ENCODE data around the gene EPM2AIP1. TPM values are rescaled to one million over a fixed set of nuclear protein-coding genes. Genes with fewer than 3 reads are reported as not detected.
A peak's percentile ranks its signal among the peaks of the same experiment; 100 is the strongest.

The EPM2AIP1 gene
- total and polyA plus RNA-seq, 2 donors (not counting 3 experiments of a cell fraction or from before 2014, with no cell fraction given) = 5.4 to 15.1 TPM

DNA sequence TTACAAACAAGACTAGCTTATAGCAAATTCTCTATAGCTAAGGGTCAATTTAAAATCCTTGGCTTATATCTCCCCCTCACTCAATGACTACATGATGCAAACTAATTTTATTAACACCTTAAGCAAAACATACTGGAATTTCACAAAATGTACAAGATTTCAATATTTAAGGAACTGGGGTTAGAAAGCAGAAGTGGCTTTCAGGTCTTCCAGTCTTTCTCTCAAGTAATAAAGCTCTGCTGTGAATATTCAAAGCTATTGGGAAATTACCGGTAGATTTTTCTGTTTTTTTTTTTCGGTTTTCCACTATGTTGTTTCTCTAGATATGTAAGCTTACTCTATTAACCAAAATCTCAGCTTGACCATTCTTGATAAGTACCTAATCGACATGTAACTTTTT is 3.9 kb downstream of the EPM2AIP1 start:
- ChIA-PET CTCF (interaction anchor here (1.1 to 1.9 kb wide), 4 partner anchors 9 to 30 kb away, joined by 5 to 7 read pairs (median 6); no protein-coding TSS in a partner anchor), POLR2A (interaction anchor here (0.7 to 0.8 kb wide), 2 partner anchors 24 to 36 kb away, joined by 7 to 9 read pairs; no protein-coding TSS in a partner anchor)
- BruUV-seq (replicated peaks) = no TSS peak
- H3K27me3 ChIP-seq (ENCODE audit: control insufficient read depth in 2 of 2, insufficient read depth in 2 of 2, low read length in 2 of 2) = no peaks in the 10 kb centered on the region
- H3K4me2 ChIP-seq (ENCODE audit: insufficient read depth, low read length) = peak overlapping the region; percentile 53
- intact Hi-C loops (cut with micrococcal nuclease) = no loop called here
- H3K4me1 ChIP-seq (ENCODE audit: control insufficient read depth, extremely low read depth, insufficient read depth, low read length) = peaks cover 43% of the 10 kb centered on the region
- no peak overlapping the region for H3K27ac ChIP-seq (ENCODE audit: insufficient read depth, low read depth, low read length)
- peaks cover 2% of the 10 kb centered on the region for H4K20me1 ChIP-seq (replicated peaks; ENCODE audit: control insufficient read depth, extremely low read depth, insufficient read depth, low read length)
- H2AFZ ChIP-seq (ENCODE audit: low read depth, low read length) = no peak overlapping the region
- TF ChIP-seq FOS (IDR thresholded peaks at IDR 0.05; ENCODE audit: borderline replicate concordance, insufficient read depth, low read length) = no peak
- TF ChIP-seq JUN (IDR thresholded peaks at IDR 0.05; ENCODE audit: borderline replicate concordance, insufficient read depth, insufficient read length, low read depth) = no peak
- TF ChIP-seq MYC (IDR thresholded peaks at IDR 0.05; ENCODE audit: low read depth, low read length) = no peak
- TF ChIP-seq EZH2 (IDR thresholded peaks at IDR 0.05; ENCODE audit: borderline replicate concordance, low read depth, low read length, severe bottlenecking) = no peak
- no peak for TF ChIP-seq MAX (IDR thresholded peaks at IDR 0.05; ENCODE audit: insufficient read depth, insufficient read length)
- DNase-seq (ENCODE audit: low read depth, low spot score) (no peak), FAIRE-seq (no peak)
- H3K4me3 ChIP-seq (replicated peaks in 1 of 3; ENCODE audit: insufficient read depth in 1 of 3, low read depth in 1 of 3, low read length in 3 of 3) = no peak overlapping the region
- no peaks in the 10 kb centered on the region for H3K9me1 ChIP-seq (replicated peaks; ENCODE audit: control insufficient read depth, extremely low read depth, insufficient read depth, low read length)
- peaks cover 6 to 8% of the 10 kb centered on the region in 2 experiments for H3K36me3 ChIP-seq (ENCODE audit: control insufficient read depth in 2 of 2, extremely low read depth in 1 of 2, insufficient read depth in 2 of 2, low read length in 2 of 2)
- no peak overlapping the region for H3K9ac ChIP-seq (replicated peaks; ENCODE audit: extremely low read depth, insufficient read depth, low read length)
- H3K9me3 ChIP-seq (replicated peaks; ENCODE audit: control insufficient read depth, insufficient read depth, low read length) = no peaks in the 10 kb centered on the region
- dilution Hi-C loops (cut with MboI; ENCODE audit: extremely low pct_ligation_motif_present, low sequenced_read_pairs) = no loop called here
- peaks cover 44% of the 10 kb centered on the region for H3K79me2 ChIP-seq (ENCODE audit: control insufficient read depth, insufficient read depth, low read length)

DNA sequence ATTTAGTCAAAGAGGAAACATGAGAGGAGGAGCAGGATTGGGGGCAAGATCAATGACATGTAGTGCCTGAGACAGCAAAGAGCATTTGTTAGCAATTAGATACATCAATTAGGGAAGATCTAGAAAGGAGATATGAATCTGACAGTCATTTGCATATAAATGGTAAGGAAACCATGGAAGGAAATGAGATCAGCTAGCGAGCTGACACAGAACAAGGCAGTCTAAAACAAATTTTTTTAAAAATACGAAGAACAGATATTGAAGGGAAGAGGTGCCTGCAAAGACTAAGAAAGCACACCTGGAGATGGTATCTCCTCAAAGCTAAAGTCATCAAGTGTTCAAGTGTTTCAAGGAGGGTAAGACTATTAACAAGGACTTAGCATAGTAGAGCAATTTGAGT is 4.6 kb downstream of the EPM2AIP1 start:
- CTCF ChIA-PET = interaction anchor here (1.1 to 1.9 kb wide), 4 partner anchors 9 to 30 kb away, joined by 5 to 7 read pairs (median 6); no protein-coding TSS in a partner anchor
- intact Hi-C loops (cut with micrococcal nuclease) = no loop called here
- Histone ChIP-seq H3K9ac (replicated peaks; ENCODE audit: extremely low read depth, insufficient read depth, low read length) (no peak overlapping the region), H3K4me2 (ENCODE audit: insufficient read depth, low read length) (peak overlapping the region; percentile 53), H3K9me1 (replicated peaks; ENCODE audit: control insufficient read depth, extremely low read depth, insufficient read depth, low read length) (no peaks in the 10 kb centered on the region), H2AFZ (ENCODE audit: low read depth, low read length) (no peak overlapping the region), H4K20me1 (replicated peaks; ENCODE audit: control insufficient read depth, extremely low read depth, insufficient read depth, low read length) (peaks cover 2% of the 10 kb centered on the region), H3K27me3 (ENCODE audit: control insufficient read depth in 2 of 2, insufficient read depth in 2 of 2, low read length in 2 of 2) (no peaks in the 10 kb centered on the region), H3K9me3 (replicated peaks; ENCODE audit: control insufficient read depth, insufficient read depth, low read length) (no peaks in the 10 kb centered on the region), H3K27ac (ENCODE audit: insufficient read depth, low read depth, low read length) (no peak overlapping the region), H3K4me1 (ENCODE audit: control insufficient read depth, extremely low read depth, insufficient read depth, low read length) (peaks cover 41% of the 10 kb centered on the region), H3K79me2 (ENCODE audit: control insufficient read depth, insufficient read depth, low read length) (peaks cover 44% of the 10 kb centered on the region), H3K4me3 (replicated peaks in 1 of 3; ENCODE audit: insufficient read depth in 1 of 3, low read depth in 1 of 3, low read length in 3 of 3) (peak overlapping the region in 1 of 3 experiments; percentile 12), H3K36me3 (ENCODE audit: control insufficient read depth in 2 of 2, extremely low read depth in 1 of 2, insufficient read depth in 2 of 2, low read length in 2 of 2) (peaks cover 6 to 8% of the 10 kb centered on the region in 2 experiments)
- dilution Hi-C loops (cut with MboI; ENCODE audit: extremely low pct_ligation_motif_present, low sequenced_read_pairs) = no loop called here
- TF ChIP-seq, protein P1, sequence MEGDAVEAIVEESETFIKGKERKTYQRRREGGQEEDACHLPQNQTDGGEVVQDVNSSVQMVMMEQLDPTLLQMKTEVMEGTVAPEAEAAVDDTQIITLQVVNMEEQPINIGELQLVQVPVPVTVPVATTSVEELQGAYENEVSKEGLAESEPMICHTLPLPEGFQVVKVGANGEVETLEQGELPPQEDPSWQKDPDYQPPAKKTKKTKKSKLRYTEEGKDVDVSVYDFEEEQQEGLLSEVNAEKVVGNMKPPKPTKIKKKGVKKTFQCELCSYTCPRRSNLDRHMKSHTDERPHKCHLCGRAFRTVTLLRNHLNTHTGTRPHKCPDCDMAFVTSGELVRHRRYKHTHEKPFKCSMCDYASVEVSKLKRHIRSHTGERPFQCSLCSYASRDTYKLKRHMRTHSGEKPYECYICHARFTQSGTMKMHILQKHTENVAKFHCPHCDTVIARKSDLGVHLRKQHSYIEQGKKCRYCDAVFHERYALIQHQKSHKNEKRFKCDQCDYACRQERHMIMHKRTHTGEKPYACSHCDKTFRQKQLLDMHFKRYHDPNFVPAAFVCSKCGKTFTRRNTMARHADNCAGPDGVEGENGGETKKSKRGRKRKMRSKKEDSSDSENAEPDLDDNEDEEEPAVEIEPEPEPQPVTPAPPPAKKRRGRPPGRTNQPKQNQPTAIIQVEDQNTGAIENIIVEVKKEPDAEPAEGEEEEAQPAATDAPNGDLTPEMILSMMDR (IDR thresholded peaks at IDR 0.05; ENCODE audit: extremely low read depth in 1 of 2, insufficient read depth in 1 of 2, low read depth in 1 of 2, low read length in 2 of 2) = no peak
- peak; percentile 87 for TF ChIP-seq GATA2 (IDR thresholded peaks at IDR 0.05; ENCODE audit: insufficient read depth, insufficient read length, low read depth, low read length)
- BruUV-seq (replicated peaks) = no TSS peak
- POLR2A ChIA-PET = interaction anchor here (0.7 kb wide), 1 partner anchor 36 kb away, joined by 9 read pairs; no protein-coding TSS in a partner anchor
- FAIRE-seq = no peak
- peak; percentile 19 for DNase-seq (ENCODE audit: low read depth, low spot score)
